ENCODE results near the gene NUMB.
"Not testable (repeated sequence)": the region's sequence is repeated elsewhere in the genome, so short reads cannot be mapped to it uniquely, and the experiment has no call there.

Gene NUMB

DNA sequence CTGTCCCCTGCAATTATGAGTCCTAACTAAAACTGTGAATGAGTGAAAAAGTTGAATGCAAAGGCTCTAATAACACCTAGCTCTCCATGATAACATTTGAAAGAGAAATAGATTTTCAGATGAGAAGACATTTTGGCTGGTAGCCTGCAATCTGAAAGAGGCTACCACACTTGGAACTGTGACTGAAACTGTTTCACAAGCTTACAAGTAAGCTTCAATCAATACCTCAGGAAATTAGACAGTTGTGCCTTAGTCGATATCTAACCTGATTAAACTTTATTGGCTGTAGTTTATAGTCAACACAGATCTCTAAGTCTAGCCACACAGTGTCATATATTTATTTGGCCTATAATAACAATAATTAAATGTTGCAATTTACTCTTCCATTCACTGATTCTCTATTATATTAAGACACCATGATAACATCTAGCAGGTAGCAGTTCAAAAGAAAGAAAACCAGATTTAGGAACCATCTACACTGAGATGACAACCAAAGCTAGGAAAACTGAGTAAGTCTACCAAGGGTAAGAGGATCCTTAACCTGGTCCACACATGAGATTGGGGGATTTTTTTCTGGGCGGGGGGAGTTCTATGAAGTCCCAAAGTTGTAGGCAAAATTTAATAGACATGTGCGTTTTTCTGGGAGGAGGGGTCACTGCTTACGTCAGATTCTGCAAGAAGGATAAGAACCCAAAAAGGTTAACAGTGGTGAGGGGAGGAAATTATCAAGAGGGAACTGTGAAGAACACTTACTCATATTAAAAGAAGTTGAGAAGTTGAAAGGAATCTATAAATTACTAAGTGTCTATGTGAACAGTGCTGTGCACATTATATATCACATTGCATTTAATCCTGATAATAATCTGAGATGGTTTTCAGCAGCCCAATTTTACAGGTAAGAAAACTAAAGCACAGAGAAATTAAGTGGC, 65.8 kb downstream of the NUMB start:
- TF ChIP-seq CTCF (IDR thresholded peaks at IDR 0.05) (no peak), ZFX (IDR thresholded peaks at IDR 0.05; ENCODE audit: borderline replicate concordance) (no peak)
- H3K27ac ChIP-seq, result no peak overlapping the region

DNA sequence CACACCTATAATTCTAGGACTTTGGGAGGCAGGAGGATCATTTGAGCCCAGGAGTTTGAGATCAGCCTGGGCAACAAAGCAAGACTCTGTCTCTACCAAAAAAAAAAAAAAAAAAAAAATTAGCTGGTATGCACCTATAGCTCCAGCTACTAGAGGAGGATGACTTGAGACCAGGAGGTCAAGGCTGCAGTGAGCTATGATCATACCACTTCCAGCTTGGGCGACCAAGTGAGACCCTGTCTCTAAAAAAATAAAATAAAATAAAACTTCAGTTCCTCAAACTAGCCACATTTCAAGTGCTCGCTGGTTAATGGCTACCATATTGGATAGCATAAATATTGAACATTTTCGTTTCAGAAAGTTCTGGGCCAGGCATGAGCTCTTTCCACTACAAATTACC, 70.5 kb downstream of the NUMB start:
- not testable (repeated sequence) for H3K27ac ChIP-seq

- no peak for TF ChIP-seq ZFX (IDR thresholded peaks at IDR 0.05; ENCODE audit: borderline replicate concordance)
- no peak for TF ChIP-seq CTCF (IDR thresholded peaks at IDR 0.05)
- H3K27ac ChIP-seq, result no peak overlapping the region
These were observed 72.0 kb downstream of the NUMB start for GRCh38 chr14:73386342-73386741.

DNA sequence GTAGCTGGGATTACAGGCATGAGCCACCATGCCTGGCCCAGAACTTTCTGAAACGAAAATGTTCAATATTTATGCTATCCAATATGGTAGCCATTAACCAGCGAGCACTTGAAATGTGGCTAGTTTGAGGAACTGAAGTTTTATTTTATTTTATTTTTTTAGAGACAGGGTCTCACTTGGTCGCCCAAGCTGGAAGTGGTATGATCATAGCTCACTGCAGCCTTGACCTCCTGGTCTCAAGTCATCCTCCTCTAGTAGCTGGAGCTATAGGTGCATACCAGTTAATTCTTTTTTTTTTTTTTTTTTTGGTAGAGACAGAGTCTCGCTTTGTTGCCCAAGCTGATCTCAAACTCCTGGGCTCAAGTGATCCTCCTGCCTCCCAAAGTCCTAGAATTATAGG, 73.3 kb downstream of the NUMB start:
- H3K27ac ChIP-seq, result not testable (repeated sequence)

GRCh38 chr14:73383356-73383755, 75.0 kb downstream of the NUMB start:
- TF ChIP-seq ZFX (IDR thresholded peaks at IDR 0.05; ENCODE audit: borderline replicate concordance), result no peak
- TF ChIP-seq CTCF (IDR thresholded peaks at IDR 0.05), result no peak
- H3K27ac ChIP-seq, result no peak overlapping the region

DNA sequence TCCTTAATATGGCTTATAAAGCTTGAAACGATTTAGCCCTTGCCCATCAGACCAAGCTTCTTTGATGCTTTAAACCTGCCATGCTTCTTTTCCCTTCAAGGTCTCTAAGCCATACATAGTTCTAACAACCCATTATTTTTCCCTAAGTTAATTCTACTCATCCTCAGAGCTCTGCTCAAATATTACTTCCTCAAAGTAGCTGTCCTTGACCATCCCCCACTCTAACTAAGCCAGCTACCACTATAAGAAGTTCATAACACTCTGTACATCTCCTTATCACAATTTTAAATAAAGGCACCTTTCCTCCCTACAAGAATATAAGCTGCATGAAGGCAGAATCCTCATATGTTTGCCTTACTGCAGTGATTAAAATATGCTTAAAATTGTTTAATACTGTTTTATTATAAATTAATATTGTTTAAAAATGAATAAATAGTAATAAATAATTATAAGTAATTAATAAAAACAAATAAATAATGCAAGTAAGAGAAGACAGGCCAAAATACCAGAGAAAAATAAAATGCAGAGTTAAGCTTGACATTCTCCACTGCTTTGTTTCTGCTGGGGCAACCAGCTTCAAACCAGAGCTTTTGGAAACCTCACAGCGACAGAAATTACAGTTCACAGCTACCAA, 76.8 kb downstream of the NUMB start:
- TF ChIP-seq ZFX (IDR thresholded peaks at IDR 0.05; ENCODE audit: borderline replicate concordance) (no peak), CTCF (IDR thresholded peaks at IDR 0.05) (no peak)
- no peak overlapping the region for H3K27ac ChIP-seq

DNA sequence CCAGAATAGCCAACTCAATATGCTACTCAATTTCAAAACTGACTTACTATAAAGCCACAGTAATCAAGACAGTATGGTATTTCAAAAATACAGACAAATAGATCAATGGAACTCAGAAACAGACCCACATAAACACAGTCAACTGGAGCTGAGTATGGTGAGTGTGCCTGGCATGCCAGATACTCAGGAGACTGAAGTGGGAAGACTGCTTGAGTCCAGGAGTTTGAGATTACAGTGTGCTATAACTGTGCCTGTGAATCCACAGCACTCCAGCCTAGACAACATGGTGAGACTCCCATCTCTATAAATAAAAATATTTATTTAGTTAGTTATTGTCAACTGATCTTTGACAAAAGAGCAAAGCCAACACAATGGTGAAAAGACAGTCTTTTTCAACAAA, 81.8 kb downstream of the NUMB start:
- H3K27ac ChIP-seq, result no peak overlapping the region
- TF ChIP-seq ZFX (IDR thresholded peaks at IDR 0.05; ENCODE audit: borderline replicate concordance), result no peak
- no peak for TF ChIP-seq CTCF (IDR thresholded peaks at IDR 0.05)

GRCh38 chr14:73375861-73376260, 82.5 kb downstream of the NUMB start:
- no peak overlapping the region for H3K27ac ChIP-seq
- TF ChIP-seq ZFX (IDR thresholded peaks at IDR 0.05; ENCODE audit: borderline replicate concordance) (no peak), CTCF (IDR thresholded peaks at IDR 0.05) (no peak)
